ENCODE measurements around the gene NUCB1.
"Not testable (repeated sequence)": the region's sequence is repeated elsewhere in the genome, so short reads cannot be mapped to it uniquely, and the experiment has no call there.

DNA sequence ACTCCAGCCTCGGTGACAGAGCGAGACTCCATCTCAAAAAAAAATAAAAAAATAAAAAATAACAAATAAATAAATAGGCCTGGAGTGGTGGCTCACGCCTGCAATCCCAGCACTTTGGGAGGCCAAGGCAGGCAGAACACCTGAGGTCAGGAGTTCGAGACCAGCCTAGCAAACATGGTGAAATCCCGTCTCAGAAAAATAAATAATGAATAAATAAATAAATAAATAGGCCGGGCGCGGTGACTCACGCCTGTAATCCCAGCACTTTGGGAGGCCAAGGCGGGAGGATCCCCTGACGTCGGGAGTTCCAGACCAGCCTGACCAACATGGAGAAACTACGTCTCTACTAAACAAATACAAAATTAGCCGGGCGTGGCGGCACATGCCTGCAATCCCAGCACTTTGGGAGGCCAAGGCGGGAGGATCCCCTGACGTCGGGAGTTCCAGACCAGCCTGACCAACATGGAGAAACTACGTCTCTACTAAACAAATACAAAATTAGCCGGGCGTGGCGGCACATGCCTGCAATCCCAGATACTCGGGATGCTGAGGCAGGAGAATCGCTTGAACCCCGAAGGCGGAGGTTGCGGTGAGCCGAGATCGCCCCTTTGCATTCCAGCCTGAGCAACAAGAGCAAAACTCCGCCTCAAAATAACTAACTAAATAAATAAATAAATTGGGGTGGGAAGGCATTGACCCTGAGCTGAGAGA, 28.5 kb upstream of the NUCB1 start:
- TF ChIP-seq, protein P1, sequence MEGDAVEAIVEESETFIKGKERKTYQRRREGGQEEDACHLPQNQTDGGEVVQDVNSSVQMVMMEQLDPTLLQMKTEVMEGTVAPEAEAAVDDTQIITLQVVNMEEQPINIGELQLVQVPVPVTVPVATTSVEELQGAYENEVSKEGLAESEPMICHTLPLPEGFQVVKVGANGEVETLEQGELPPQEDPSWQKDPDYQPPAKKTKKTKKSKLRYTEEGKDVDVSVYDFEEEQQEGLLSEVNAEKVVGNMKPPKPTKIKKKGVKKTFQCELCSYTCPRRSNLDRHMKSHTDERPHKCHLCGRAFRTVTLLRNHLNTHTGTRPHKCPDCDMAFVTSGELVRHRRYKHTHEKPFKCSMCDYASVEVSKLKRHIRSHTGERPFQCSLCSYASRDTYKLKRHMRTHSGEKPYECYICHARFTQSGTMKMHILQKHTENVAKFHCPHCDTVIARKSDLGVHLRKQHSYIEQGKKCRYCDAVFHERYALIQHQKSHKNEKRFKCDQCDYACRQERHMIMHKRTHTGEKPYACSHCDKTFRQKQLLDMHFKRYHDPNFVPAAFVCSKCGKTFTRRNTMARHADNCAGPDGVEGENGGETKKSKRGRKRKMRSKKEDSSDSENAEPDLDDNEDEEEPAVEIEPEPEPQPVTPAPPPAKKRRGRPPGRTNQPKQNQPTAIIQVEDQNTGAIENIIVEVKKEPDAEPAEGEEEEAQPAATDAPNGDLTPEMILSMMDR (IDR thresholded peaks at IDR 0.05; ENCODE audit: insufficient read depth, low read depth, low read length): not testable (repeated sequence)
- not testable (repeated sequence) for TF ChIP-seq EZH2 (IDR thresholded peaks at IDR 0.05; ENCODE audit: insufficient read depth, low read length)
